K562 treated with DMSO at 1 percent for 4 hours (cell line): Measurements from ENCODE around the gene ZNF229. TPM values are rescaled to one million over a fixed set of nuclear protein-coding genes. Genes with fewer than 3 reads are reported as not detected.

Source experiments
- total RNA-seq: library from RNA; unstranded; fragments of 300-600 nt; gene quantifications from 2 replicates; pipeline ENCODE4 v1.2.3, GENCODE V29; 2022; ENCODE audit not compliant: insufficient read depth

The ZNF229 gene
- total RNA-seq, result 1.1 and 3.1 TPM in 2 replicates

DNA sequence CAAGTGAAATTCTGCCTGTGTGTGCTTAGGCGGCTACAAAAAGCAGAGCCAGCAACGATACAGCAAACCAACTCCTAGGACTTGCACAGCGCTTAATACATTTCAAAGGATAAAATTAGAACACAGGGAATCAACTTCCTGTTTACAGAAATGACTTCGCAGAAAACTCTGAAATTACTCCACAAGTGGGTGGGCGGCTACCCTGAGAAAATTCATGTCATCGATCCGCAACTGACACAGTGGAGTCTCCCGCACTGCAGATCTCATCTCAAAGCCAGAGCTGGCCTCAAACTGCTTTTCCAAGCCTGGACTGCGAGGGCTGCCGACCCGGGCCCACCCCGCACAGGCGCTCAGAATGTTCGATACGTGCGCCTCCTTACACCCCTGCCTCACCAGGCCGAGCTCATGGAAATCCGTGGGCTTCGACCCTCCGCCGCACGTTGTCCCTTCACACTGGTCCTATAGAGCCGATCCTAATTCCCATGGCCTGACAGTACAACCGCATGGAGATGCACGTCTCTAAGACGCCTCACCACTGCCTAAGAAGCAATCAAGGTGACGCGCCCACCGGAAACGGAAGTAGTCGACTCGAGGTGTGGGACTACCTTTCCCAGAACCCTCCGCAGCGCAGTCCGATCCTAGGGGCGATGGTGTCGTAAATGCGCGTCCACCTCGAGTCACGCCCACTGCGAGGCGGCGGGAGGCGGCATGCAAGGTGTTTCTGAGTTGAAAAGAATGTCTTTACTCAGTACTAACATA is at the start of gene ZNF229:
ZNF229 (minus strand) TSS at position 557 of the 759 bp plus-strand sequence. CDS start 5,625 bp downstream, outside the sequence.

DNA sequence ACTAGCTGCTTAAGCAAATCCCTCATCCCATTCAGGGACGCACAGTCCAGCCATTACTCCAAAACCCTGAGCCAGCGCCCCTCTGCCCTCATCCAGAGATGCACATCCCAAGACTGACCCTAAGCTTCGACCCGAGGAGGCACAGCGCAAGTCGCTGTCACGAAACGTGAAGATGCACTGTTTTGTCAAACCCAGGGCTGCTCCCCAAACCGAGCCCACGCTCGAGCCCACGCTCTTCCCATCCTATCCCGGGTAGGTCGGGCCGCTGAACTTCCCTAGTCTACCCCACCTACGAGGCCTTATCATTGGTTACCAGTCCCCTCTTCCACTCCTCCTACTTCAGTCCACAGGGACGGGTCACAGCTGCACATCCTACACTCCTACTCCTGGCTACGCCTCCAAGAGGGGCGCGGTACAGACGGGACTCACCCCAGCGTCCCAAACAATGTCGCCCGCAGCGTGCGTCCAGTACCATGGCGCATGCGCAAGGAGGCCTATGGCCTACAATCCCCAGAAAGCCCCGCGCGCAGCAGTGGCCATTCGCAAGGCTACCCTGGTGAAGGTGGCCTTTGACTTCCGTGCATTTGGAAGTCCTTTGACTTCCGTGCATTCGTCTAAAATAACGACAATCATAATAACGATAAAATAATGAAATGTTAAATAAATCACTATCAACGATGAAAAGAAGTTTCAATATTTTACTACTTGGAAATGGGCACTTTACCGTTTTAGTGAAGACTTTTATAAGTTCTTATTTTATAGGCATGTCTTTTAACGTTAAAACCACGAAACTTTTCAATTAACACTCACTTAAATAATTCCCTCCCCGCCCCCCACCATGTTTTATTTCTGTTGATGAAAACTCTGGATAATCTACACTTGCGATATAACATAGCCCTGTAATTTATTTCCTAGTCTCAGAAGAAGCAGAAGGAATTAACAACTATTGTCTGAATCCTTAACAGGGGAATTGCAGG is 46.8 kb downstream of the ZNF229 start, which contains the start of gene ZNF285:
ZNF285 (minus strand) TSS at position 470 of the 977 bp plus-strand sequence. CDS start 4,395 bp downstream, outside the sequence.

Other genes starting within 250 kb of the ZNF229 start
- 4.1 and 6.1 TPM in 2 replicates for gene ZNF227, start 235.9 kb downstream of the ZNF229 start, total RNA-seq
- gene ZNF233, start 188.6 kb downstream of the ZNF229 start, total RNA-seq, result not detected in 2 replicates
- 0.51 and 1.6 TPM in 2 replicates for gene ZNF235, start 143.4 kb downstream of the ZNF229 start, total RNA-seq
- gene ZNF112, start 91.8 kb downstream of the ZNF229 start, total RNA-seq, result 0.62 and 3.4 TPM in 2 replicates
- 0.29 TPM in 1 of 2 replicates, not detected in the other for gene ZNF285, start 46.9 kb downstream of the ZNF229 start, total RNA-seq
- gene ZNF180, start 52.0 kb upstream of the ZNF229 start, total RNA-seq, result 2.2 and 3.0 TPM in 2 replicates
- not detected in 2 replicates for gene CEACAM20, start 81.2 kb upstream of the ZNF229 start, total RNA-seq
- not detected in 2 replicates for gene IGSF23, start 165.1 kb upstream of the ZNF229 start, total RNA-seq
- gene PVR, start 195.4 kb upstream of the ZNF229 start, total RNA-seq, result 14.1 and 16.0 TPM in 2 replicates
- 2.5 and 3.0 TPM in 2 replicates for gene CEACAM19, start 223.0 kb upstream of the ZNF229 start, total RNA-seq